Measurements from ENCODE around the gene GMEB2.
"Not testable (repeated sequence)": the region's sequence is repeated elsewhere in the genome, so short reads cannot be mapped to it uniquely, and the experiment has no call there.

Gene GMEB2

DNA sequence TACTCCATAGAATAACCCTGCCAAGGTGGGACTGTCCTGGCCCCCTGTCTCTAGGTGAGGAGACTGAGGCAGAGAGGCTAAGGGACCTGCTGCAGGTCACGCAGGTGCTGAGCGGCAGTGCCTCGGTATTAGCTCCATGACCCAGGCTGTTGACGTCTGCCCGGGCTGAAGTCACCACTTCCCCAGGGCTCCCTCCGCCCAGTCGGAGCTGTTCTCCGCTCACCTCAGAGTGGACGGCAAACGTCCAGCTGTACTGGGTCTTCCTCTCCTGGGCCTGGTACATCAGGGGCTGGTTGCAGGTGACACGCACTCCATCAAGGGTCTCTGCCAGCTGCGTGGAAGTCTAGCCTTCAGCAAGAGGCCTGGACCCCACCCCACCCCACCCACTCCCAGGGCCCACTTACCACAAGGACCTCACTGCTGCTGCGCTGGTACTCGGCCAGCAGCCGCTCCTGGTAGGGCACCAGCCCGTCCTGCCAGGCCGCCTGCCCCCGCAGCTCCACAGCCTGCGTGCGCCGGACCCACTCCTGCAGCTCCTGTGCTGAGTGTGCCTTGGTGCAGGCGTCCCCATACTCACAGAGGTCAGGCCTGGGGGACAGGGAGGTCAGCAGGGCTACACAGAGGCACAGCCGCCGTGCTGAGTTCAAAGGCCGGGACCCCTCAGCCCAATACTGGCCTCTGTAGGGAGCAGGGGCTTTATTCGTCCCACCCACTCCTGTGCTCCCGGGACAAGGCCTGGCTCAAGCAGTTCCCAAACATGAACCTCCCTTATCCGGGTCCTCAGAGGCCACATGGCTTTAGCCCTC, 56.4 kb downstream of the GMEB2 start:
- no peak for DNase-seq

DNA sequence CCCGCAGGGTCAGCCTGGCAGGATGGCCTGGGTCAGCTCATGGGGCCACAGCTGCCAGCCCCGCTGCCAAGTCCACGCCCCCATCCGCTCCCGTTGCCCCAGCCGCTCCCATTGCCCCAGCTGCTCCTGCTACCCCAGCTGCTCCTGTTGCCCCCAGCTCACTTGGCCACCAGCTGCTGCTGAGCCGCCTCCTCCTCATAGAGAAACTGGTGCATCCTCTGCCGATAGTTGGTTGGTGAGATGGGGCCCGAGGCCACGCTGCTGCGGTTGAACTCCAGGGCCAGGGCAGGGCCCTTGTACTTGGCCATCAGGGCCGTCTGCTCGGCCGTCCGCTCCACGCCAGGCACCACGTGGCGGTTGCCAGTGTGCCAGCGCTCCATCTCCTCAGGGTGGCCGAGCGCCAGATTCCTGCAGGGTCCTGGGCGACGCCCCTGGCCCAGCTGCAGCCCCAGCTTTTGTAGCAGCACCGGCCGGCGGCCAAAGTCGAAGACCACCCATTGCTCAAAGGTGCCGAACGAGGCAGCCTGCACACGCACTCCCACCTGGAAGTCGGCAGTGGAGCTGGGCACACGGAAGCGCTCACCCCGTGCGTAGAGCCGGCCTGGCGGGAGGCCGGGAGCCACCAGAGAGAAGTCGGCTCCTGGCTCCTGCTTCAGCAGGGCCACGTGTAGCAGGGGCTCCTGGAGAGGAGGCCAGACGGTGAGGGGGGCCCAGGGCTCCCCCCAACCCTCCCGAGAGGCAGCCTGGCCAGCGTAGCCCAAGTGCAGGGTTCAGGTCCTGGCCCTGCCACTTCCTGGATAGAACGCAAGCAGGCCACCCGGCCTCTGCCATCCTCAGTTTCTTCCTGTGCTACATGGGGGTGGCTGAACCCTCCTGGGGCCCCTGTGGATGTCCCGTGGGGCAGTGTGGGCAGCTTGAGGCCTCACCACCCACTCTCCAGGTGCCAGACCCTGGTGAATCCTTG, 57.6 kb downstream of the GMEB2 start:
- no peak for DNase-seq

DNA sequence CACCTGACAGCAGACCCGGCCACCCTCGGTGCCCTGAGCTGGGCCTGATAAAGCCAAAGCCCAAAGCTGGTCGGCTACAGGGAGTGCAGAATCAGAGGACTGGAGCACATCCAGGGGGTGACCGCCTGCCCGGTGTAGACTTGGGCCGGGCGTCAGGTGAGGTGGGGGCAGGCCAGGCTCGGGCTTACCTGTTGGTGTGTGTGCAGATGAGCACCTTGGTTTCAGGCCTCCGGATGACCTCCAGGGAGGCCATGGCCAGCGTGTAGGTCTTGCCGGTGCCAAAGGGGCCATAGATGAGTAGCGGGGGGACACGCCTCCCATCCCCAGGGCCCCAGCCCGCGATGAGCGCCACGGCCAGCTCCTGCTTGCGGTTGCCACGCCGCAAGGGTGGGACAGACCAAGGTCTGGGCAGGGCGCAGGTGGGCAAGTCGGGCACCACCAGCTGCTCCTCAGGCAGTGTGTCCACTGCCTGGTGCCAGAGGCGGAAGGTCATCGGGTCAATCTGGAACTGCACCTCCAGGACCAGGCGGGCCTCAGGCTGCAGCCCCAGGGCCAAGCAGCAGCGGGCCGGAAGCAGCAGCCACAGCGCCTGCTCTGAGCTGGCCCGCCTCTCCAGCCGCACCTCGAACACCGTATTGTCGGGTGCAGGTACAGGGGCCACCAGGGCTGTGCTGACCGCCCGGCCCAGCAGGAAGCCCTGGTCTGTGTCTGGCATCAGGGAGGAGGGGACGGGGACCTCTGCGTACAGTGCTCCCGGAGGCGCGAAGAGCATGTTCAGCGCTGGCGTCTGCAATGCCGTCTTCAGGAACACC, 58.5 kb downstream of the GMEB2 start:
- no peak for DNase-seq

DNA sequence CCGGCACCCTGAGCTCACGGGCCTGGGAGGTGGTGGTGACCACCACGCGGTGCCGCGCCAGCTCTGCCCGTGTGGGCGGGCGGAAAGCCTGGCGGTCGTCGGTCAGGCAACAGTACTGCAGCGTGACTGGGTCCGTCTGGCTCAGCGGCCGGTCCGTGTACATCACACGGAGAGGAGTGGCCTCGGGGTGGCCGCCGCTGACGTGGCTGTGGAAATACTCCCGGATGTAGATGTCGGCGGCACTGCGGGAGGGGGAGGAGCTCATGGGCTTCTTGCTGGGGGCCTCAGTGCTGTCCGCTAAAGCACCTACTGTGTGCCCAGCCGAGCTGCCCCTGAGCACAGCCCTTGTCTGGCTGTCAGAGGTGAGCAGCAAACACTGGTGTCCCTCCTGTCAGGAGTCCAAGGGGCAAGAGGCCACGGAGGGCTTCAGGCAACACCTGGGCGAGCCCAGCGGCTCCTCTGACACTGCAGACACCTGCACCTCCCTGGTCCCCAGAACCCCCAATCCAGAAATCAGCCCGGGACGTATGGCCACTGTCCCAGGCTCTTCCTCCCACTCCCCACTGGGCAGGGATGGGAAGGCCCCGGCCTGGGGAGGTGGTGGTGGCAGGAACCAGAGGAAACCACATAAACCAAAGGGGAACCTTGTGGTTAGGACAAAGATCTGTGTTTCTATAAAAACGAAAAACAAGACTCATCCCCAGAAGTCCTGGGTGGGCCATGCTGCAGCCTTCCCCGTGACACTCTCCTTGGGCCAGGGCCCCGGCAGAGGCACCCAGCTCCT, 59.3 kb downstream of the GMEB2 start:
- DNase-seq: no peak

DNA sequence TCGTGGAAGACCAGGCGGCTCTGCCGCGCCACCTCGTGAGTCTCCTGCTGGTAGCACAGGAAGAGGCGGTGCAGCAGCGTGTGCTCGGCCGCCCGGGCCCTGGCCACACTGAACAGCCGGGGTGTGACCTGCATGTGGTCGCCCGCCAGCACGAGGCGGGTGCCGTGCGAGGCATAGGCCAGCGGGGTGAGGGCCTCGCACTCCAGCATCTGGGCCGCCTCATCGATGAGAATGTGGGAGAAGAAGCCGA, 59.8 kb downstream of the GMEB2 start:
- DNase-seq: no peak

DNA sequence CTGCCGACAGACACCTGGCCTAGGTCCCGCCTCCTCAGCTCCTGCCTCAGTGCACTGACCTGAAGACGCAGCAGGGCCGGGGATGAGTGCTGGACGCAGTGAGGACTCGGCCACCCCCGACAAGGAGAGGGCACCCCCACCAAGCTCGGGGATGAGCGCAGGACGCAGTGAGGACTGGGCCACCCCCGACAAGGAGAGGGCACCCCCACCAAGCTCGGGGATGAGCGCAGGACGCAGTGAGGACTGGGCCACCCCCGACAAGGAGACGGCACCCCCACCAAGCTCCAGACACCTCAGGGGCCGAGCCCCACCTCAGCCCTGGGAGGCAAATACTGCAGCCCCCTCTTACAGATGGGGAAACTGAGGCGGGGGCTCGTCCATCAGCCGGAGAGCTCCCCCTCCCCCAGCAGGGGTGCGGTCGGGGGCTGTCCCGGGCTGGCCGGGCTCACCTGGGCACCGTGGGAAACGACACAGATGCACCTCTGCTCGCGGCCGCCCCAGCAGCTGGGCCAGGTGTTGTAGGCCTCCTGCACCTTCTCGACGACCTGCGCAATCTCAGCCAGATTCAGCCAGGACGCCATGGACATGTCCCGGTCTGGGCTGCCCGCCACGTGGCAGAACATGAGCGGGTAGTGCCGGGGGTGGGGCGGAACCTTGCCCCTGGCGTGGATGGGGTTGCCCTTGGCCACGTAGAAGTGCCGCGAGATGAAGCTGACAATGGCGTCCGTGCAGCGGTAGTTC, 60.3 kb downstream of the GMEB2 start:
- no peak for DNase-seq

DNA sequence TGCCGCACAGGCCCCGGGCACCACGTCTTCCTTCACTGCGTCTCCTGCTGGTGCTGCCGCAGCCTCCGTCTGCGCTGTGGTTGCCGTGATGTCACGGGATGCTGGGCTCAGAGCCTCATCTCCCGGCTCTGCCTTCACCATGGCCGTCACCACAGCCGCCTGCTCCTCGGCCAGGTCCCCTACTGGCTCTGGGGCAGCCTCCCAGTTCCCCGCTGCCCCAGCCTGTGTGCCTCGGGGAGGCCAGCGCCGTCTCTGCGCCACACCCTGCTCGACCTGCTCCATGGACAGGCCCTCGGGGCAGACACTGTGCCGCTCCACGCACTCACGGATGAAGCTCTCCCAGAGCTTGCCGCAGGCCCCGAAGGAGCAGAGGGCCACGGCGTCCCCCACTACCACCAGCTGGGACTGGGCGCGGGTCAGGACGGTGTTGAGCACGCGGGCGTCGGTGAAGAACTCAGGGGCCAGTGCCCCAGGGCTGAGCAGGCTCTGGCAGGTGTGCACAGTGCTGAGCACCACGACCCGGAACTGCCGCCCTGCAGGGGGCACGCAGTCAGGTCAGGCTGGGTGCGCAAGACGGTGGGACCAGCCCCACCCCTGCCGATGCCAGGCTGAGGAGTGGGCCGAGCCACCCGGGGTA, 61.1 kb downstream of the GMEB2 start:
- no peak for DNase-seq

DNA sequence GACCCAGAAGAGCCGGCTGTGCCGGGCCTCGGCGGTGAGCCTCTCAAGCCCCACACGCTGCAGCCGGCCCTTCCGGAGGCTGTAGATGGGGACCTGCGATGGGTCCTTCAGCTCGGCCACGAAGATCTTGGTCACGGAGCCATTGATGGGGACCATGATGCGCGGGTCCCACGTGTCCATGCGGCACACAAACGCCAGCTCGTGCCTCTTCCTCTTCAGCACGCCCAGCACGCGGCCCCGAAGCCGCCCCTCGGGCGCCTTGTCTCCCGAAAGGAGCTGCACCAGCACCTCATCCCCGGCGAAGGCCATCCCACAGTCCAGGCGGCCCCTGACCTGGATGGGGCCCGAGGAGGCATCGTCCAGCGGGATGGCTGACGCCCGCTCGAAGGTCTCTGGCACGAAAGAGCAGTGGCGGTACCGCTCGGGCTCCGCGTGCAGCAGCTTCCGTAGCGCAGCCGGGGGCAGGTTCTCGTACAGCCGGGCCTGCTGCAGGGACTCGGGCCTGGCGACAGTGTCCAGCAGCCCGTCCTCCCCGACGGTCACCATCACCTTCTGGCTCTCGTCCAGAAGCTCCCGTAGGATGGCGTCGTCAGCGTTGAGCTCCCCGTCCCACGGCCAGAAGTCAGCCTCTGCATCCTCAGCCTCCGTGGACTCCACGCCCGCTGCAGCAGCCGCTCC, 61.7 kb downstream of the GMEB2 start:
- no peak for DNase-seq

DNA sequence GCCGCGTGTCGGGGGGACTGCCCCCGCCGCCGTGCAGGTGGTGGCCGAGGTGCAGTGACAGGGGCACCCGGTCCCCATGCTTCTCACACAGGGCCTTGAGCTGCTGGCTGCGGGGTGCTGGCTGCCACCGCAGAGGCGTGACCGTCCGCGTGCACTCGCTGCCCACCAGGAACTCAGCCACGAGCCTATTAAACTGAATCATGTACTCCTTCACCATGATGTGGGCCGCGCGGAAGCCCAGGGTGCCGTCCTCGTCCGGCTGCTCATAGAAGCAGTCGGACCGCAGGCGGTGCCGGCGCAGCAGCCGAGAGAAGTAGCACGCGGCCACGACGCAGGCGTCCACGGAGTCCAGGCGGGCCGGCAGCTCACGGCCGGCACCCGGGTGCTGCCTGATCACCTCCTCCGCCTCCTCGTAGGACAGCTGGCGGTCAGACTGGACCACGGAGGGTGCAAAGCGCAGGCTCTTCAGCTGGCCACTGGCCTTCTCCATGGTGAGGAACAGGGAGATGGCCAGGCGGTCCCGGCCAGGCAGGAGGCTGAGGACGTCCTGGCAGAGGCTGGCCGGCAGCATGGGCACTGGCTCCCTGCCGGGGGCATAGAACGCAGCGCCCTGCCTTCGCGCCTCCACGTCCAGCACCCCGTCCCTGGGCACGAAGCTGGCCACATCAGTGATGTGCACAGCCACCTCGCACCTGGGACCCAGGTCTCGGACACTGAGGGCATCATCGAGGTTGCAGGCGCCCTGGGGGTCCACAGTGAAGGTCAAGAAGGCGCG, 62.7 kb downstream of the GMEB2 start:
- DNase-seq: no peak

DNA sequence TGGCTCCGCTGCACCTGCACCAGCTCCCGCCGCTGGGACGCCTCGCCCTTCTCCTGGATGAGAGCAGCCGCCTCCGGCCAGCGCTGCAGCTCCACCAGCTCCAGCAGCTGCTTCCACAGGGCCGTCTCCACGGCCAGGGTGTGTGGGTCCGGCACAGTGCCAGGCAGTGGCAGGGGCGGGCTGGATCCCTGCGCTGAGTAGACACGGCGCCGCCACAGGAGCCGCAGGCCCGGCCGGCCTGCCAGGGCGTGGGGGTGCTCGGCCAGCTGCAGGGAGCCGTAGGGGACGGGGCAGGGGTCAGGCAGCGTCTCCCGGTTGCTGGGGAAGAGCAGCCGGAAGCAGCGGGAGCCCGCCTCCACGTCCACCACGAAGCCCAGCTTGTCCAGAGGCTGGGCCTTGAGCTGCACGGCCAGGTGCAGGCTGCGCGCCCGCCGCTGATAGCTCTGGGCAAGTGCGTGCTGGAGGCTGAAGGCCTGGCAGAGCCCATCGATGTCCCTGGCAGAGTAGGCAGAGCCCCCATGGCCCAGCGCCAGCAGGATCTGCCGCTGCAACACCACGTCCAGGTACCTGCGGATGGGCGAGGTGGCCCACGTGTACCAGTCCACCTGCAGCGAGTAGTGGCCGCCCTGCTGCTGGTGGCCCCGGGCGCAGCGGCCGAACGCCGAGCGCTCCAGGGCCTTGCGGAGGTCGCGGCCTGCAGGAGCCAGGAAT, 63.5 kb downstream of the GMEB2 start:
- no peak for DNase-seq

DNA sequence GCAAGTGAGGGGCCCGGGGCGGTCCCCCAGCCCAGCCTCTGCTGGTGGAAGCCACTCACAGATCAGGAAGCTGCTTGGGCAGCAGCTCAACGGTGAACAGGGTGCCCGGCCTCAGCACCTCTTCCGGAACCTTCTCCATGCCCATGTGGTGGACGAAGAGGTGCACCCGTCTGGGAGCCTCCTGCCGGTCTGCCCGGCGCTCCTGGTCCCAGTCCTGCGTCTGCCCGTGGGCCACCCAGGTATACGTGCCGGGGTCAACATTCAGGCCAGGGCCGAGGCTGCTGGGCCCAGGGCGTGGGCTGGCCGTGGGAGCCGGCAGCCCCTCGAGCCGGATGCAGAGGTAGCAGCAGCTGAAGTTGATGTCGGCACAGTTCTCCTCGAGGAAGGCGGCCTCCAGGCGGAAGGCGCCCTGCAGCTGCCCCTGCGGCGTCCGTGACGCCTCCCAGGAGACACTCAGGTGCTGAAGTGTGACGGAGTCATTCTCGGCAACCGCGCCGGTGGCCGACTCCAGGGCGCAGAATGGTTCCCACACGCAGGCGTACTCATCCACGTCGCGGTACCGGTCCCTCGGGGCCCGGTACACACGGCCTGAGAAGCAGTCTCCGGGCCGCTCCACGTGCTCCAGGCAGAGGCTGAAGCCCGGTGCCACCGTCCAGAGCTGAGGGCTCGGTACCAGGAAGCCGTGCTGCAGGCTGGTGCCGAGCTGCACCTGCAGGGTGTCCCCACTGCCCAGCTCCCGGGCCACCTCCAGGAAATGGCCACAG, 64.3 kb downstream of the GMEB2 start:
- no peak for DNase-seq

DNA sequence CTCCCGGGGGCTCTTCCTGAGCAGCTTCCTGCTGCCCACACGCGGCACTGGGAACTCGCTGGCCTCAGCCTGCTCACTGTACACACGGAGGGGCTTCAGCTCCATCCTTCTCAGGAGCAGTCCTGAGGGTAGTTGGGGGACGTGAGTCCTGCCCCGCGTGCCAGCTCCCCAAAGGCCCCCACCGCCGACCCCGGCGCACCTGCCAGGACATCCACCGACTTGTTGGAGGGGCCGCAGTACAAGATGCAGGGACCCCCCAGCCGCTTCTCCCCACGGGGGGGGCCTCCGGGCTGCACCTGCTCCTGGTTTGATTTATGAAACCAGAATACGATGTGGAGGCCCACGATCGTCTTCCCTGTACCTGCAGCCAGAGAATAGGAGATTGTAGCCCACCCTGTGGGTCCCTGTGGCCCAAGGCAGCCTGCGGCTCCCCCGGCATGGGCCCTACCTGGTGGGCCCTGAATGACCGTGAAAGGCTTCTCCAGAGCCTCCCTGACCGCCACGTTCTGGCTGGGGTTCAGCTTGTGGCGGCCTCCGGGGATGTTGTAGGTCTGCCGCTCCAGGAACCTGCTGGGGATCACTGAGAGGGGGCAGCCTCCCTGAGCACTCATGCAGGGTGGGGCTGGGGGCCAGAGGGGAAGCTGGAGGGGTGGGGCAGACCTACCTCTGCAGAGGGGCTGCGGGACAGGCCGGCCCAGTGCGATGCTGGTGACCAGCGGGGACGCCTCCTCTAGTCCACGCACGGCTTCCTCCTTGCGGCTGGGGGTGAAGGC, 65.1 kb downstream of the GMEB2 start:
- no peak for DNase-seq

DNA sequence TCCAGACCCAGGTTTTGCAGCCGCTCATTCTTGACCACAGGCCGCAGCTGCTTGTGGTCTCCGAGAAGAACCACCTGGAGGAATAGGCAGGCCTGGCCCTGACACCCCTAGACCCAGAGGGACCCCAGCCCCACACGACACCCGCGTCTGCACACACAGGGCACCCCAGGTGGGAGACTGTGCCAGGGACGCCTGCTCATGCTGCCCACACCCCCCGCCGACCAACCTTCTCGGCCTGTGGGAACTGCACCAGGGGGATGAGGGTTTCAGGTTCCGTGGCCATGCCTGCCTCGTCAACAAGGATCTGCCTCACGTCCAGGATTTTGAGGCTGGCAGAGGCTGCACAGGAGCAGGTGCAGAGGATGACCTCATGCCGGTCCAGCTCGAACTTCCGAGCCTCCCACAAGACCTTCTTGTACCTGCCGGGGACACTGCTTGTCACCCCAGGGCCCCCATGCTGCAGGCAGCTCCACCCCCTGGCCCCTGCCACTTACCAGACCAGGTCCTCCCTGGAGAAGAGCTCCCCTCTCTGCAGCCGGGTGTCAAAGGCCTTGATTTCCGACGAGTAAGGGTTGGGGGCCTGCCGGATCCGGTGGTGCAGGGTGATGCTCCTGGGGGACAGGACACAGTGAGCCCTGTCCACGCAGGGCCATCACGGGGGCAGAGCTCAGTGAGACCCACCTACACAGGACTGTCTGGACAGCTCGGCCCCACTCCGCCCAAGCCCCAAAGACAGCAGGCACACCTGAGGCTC, 65.9 kb downstream of the GMEB2 start:
- no peak for DNase-seq

DNA sequence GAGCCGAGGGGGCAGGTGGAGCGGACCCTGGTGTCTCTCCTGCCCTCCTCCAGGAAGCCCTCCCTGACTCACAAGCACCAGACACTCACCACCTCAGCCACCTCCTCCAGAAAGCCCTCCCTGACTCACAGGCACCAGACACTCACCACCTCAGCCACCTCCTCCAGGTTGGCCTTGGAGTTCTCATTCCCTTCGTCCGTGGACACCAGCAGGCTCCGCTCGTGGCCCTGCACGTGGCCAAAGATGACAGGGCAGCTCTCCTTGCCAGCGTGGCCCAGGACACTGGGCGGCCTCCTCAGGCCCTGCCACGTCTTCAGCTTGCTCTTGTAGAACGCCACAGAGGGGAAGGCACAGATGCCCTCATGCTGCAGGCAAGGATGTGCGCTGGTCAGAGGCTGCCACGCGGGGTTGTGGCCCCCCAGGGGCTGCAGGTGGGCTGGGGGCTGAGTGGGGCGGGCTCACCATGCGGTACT, 66.5 kb downstream of the GMEB2 start:
- DNase-seq: no peak

DNA sequence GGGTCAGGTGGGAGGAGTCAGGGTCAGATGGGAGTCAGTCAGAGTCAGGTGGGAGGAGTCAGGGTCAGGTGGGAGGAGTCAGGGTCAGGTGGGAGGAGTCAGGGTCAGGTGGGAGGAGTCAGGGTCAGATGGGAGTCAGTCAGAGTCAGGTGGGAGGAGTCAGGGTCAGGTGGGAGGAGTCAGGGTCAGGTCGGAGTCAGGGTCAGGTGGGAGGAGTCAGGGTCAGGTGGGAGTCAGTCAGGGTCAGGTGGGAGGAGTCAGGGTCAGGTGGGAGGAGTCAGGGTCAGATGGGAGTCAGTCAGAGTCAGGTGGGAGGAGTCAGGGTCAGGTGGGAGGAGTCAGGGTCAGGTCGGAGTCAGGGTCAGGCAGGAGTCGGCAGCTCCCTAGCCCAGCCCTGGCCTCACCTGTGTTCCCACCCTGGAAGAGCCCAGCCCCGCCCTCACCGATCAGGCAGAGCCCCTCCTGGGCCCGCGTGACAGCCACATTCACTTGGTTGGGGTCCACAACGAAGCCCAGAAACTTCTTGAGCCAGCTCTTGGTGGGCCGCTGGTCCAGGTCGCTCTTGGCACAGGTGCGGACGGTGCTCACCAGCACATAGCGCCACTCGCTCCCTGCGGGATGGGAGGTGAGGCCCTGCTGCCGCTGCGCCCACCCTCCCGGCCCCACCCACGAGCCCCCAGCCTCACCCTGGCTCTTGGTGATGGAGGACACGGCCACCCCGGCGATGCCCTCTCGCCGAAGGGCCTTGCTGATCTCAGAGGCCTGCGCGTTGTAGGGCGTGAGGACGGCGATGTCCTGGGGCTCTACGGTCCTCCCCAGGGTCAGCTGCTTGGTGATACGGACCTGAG, 67.2 kb downstream of the GMEB2 start:
- not testable (repeated sequence) for DNase-seq

Data from fibroblast of skin of right quadriceps (primary cell).